ENCODE results near the gene BICD2.

BICD2 gene

GRCh38 chr9:92704528-92704927 lies 60.1 kb downstream of the BICD2 start:
- no peak for DNase-seq (ENCODE audit: low read depth, low spot score)
- TF ChIP-seq, protein P1, sequence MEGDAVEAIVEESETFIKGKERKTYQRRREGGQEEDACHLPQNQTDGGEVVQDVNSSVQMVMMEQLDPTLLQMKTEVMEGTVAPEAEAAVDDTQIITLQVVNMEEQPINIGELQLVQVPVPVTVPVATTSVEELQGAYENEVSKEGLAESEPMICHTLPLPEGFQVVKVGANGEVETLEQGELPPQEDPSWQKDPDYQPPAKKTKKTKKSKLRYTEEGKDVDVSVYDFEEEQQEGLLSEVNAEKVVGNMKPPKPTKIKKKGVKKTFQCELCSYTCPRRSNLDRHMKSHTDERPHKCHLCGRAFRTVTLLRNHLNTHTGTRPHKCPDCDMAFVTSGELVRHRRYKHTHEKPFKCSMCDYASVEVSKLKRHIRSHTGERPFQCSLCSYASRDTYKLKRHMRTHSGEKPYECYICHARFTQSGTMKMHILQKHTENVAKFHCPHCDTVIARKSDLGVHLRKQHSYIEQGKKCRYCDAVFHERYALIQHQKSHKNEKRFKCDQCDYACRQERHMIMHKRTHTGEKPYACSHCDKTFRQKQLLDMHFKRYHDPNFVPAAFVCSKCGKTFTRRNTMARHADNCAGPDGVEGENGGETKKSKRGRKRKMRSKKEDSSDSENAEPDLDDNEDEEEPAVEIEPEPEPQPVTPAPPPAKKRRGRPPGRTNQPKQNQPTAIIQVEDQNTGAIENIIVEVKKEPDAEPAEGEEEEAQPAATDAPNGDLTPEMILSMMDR (IDR thresholded peaks at IDR 0.05; ENCODE audit: low read depth, low read length), result no peak
- in situ Hi-C loops (cut with HindIII; ENCODE audit: low sequenced_read_pairs), result no loop called here
- no peak overlapping the region for H3K4me3 ChIP-seq (ENCODE audit: low read depth, low read length)

DNA sequence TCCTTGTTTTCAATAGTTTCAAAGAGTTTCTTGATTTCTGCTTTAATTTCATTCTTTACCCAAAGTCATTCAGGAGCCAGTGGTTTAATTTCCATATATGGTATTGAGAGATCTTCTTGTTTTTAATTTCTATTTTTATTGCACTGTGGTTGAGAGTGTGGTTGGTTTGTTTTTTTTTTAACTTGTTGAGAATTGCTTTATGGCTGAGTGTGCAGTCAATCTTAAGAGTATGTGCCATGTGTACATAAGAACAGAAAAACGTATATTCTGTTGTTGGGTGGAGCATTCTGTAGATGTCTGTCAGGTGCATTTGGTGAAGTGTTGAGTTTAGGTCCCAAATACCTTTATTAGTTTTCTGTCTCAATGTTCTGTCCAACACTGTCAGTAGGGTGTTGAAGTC lies 68.0 kb downstream of the BICD2 start:
- TF ChIP-seq, protein P1 (IDR thresholded peaks at IDR 0.05; ENCODE audit: low read depth, low read length), result no peak
- in situ Hi-C loops (cut with HindIII; ENCODE audit: low sequenced_read_pairs), result no loop called here
- no peak for DNase-seq (ENCODE audit: low read depth, low spot score)
- H3K4me3 ChIP-seq (ENCODE audit: low read depth, low read length), result no peak overlapping the region

DNA sequence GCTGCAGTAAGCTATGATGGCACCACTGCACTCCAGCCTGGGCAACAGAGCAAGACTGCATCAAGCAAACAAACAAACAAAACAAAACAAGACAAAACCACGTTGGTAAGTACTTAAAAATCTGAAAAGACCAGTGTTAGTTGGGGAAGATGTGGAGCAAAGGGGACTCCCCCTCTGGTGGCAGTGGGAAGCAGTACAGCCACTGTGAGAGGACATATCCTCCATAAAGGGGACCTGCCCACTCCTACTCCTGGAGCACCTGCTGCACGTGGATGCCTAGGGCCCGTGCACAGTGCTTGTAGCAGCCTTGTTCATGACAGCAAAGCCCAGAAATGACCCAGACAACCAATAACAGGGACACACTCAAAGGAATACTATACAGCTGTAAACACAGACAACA lies 77.7 kb downstream of the BICD2 start:
- in situ Hi-C loops (cut with HindIII; ENCODE audit: low sequenced_read_pairs), result no loop called here

GRCh38 chr9:92685022-92685421 lies 79.6 kb downstream of the BICD2 start:
- DNase-seq (ENCODE audit: low read depth, low spot score), result no peak
- no peak overlapping the region for H3K4me3 ChIP-seq (ENCODE audit: low read depth, low read length)
- in situ Hi-C loops (cut with HindIII; ENCODE audit: low sequenced_read_pairs), result no loop called here
- TF ChIP-seq, protein P1 (IDR thresholded peaks at IDR 0.05; ENCODE audit: low read depth, low read length), result no peak

More for the DNA sequence above, 77.7 kb downstream of the BICD2 start:
- H3K4me3 ChIP-seq (ENCODE audit: low read depth, low read length), result no peak overlapping the region
- DNase-seq (ENCODE audit: low read depth, low spot score), result no peak
- TF ChIP-seq, protein P1 (IDR thresholded peaks at IDR 0.05; ENCODE audit: low read depth, low read length), result peak; percentile 38

DNA sequence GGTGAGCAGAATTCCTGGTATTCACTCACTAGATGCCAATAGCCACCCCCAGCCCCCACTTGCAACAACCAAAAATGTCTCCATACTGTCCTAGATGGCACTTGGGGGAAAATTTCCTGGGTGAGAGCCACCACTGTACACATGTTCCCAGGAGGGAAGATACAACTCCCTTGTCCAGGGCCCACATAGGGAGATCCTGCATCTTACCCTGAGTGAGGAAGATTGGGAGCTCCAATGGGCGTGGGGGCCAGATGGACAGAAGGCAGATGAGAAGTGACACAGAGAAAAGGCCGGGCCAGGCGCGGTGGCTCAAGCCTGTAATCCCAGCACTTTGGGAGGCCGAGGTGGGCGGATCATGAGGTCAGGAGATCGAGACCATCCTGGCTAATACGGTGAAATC lies 82.4 kb downstream of the BICD2 start:
- no peak overlapping the region for H3K4me3 ChIP-seq (ENCODE audit: low read depth, low read length)
- no peak for DNase-seq (ENCODE audit: low read depth, low spot score)
- in situ Hi-C loops (cut with HindIII; ENCODE audit: low sequenced_read_pairs), result no loop called here
- TF ChIP-seq, protein P1 (IDR thresholded peaks at IDR 0.05; ENCODE audit: low read depth, low read length), result no peak

DNA sequence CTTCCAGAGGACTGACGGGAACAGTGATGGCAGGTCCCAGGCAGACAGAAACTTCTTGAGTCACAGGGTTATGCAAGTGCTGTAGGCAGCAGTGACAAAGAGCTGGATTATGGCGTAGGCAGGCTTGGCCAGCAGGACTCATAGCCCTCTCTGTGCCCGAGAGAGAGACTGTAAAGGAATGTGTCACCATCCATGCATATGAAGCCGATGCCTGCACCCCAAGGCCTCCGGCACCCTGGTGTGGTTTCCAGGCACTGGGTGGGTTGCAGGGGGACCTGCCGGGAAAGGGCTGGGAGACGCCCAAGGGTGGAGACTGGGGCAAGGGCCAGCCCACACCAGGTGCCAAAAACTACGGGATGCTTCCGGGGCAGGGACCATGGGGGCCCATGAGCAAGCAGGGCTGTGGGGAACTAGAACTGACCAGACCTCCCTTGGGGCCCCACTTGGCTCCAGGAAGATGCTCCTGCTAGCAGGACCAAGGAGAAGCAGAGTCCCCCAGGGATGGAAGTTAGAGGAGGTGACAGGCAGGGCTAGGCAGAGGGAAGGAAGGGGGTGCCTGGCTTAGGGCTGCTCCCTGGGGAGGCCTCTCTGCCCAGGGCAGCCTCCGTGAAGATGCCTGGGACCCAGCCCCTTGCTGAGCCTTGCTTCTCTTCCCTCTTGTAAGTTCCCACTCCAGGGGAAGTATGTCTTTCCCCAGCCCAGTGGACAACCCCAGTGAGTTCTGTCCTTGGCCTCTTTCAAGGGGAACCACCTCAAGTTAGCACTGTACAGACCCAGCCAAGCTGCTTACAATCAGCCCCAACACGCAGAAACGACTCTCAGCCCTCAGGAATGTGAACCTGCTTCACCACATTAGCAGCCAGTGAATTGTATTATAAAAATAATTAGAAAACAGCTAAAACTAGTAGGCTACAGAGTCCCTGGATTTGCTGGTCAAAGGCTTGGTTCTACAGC lies 84.2 kb downstream of the BICD2 start:
- DNase-seq (ENCODE audit: low read depth, low spot score), result no peak
- in situ Hi-C loops (cut with HindIII; ENCODE audit: low sequenced_read_pairs), result no loop called here
- TF ChIP-seq, protein P1 (IDR thresholded peaks at IDR 0.05; ENCODE audit: low read depth, low read length), result no peak
- H3K4me3 ChIP-seq (ENCODE audit: low read depth, low read length), result no peak overlapping the region

Data from astrocyte of the spinal cord (primary cell).